NCI-H524 treated with DMSO at 0.1 percent for 48 hours (cell line): ENCODE data around the gene RBM3.

ENCODE experiments used
- DNase-seq: peaks from one replicate; lab custom pipeline; 2025; lab: John Stamatoyannopoulos, UW

The RBM3 gene

DNA sequence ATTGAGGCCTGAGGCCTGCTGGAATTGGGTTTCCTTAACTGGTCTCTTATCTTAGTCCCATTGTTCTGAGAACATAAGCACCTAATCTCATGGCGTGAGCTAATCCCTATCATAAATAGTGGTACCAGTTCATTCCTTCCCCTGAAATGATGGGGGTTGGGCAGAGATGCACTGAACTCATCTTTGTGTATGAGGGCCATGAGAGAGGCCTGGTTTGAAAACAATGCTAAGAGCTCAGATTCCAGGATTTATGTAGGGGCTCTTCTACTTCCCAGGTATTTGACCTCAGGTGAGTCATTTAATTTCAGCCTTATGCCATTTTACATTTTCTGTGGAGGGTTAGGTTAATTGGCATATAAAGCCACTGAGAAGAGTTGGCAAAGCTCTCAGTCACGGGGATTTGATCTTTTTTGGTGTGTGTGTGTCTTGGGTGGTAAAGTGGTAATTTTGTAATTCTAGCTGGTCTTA lies 4.4 kb downstream of the RBM3 start:
- DNase-seq: no peak

DNA sequence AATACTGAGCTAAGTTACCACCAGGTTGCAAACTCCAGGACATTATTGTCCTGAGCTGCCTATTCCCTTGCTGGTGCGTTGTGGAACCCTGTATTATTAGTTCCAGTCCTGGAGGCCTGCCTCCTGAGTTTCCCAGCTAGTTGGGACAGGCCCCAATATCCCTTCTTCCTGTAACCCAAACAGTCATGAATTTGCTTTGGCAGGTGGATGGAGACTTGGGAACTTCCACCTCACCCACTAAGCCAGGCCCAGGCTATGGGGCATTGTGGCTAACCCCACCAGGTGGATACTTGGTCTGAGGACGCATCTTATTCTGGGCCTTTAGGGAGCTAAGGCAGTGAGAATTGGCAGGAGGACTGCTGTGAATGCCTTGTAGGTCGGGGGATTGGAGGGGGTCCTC lies 5.0 kb downstream of the RBM3 start:
- DNase-seq: no peak

DNA sequence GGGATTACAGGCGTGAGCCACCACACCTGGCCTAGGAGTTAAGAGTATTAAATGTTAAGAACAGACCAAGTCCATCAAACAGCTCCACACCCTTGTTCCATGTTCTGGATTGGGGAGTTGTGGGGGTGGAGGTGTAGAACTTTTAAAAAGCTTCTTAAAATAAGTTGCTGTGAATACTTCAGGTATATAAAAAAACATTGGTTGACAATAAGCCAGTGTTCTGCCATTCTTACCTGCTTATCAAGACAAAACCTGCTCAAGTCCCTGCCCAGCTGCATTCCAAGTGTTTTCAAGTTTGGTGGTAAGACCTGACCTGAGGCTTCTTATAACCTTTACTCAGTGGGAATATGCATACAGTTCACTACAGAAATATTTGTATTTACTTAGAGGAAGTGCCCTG lies 6.4 kb downstream of the RBM3 start:
- no peak for DNase-seq

DNA sequence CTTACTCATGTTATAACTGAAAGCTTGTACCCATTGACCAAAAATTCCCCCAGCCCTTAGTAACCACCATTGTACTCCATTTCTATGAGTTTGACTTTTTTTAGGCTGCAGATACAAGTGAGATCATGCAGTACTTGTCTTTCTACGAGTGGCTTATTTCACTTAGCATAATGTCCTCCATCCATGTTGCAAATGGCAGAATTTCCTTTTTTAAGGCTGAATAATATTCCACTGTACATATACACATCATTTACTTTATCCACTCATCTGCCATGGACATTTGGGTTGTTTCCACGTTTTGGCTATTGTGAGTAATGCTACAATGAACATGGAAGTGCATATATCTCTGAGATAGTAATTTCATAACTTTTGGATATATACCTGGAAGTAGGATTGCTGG lies 10.4 kb downstream of the RBM3 start:
- DNase-seq: no peak

DNA sequence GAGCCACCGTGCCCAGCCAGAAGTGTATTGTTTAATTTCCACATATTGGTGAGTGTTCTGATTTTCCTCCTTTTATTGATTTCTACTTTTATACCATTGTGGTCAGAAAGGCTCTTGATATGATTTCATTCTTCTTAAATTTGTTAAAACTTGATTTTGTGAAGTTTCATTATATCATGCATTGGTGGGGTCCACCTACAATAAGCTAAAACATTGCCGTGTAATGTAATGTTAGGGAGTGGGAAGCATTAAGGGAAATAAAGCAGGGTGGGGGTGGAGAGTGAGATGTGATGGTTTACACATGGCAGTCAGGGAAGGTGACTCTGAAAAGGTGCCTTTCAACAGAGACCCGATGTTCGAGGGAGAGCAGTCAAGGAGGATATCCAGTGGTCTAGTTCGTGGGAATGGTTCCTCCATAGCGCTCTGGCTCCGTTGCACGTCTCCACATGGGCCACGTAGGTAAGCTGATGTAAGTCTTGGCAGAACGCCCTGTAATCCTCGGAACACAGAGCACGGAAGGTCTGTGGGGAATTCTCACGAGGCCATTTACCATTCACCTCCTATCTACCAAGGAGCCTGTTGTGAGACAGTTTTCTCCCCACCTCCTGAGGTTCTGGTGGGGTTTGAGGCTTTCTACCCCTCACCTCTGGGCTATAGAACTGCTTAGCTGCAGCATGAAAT lies 15.3 kb downstream of the RBM3 start:
- peak; percentile 33 for DNase-seq

DNA sequence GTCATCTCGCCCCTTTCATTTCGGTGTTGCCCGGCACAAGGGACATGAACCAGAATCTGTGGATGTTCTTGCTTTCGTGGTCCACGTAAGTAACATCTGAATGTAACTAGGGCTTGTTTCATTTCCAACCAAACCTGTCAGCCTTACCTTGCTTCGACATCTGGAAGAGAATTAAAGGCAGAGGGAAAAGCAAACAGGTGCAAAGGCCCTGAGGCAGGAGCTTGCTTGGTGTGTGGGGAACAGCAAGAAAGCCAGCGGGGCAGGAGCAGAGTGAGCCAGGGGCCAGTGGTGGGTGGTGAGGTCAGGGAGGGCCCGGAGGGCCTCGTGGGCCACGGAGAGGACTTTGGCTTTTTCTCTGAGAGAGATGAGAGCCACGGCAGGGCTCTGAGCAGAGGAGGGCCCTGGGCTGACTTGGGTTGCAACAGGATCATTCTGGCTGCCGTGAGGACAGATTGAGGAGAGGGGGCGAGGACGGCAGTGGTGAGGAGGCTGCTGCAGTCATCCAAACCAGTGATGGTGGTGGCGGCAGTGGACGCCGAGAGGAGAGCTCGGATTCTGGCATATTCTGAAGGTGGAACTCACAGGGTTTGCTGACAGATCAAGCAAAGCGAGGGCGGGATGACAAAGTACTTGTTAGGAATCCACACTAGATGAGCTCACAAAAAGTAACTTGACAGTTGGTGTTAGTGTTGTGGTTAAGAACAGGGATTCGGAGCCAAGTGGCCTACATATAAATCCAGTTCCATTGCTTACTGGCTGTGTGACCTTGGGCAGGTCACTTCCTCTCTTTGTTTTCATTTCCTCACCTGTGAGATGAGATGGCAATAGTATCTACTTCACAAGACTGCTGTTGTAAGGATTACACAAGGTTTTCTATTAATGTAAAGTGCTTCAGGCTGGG lies 16.2 kb downstream of the RBM3 start:
- DNase-seq: no peak

DNA sequence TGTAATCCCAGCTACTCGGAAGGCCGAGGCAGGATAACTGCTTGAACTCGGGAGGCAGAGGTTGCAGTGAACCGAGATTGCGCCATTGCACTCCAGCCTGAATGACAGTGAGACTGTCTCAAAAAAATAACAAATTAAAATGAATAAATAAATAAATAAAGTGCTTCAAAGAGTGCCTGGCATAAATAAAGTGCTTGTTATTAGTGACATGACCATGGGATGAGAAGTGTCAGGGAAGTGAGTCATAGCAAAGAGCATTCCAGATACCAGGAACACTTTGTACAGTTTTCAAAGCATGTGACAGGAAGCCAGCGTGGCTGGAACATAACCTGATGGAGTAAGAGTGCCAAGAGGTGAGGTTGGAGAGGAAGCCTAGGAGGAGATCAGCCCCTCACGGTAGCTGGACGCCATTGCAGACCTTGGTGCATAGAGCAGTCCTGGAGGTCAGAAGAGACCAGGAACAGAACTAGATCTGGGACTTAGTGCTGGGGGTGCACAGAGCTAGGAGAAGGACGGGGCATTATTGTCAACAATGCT lies 17.0 kb downstream of the RBM3 start:
- no peak for DNase-seq

DNA sequence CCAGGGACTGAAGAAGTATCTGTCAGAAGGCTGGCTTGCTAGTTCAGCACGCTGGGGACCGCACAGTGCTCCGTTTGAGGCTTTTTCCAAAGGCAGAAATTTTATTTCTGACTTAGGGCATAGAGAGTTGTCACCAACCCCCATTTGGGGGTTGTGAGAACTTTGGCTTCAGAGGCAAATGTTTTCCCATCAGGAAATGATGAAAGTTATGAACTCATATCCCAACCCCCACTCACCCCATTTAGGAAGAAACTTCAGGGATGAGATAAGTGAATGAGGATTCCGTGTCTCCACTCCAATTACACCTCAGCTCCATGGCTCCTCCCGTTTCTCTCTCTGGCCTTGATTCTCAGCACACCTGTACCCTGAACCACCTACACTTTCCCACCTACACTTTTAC lies 18.7 kb downstream of the RBM3 start:
- DNase-seq: no peak

DNA sequence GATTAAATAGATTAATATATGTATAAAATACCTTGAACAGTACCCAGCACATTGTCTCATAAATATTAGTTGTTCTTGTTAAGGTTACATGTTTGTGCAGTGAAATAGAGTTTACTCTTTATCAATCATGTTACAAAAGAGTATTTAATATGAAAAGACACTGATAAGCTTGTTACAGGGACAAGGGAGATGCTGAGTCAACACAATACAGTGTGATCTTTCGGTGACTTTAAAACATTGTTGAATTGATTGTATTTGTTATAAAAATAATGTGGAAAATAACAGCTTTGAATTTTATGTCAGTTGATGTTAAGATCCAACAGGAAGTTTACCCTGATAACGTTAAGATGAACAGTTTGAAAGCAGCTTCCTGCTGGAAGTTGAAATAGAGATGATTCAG lies 21.6 kb downstream of the RBM3 start:
- no peak for DNase-seq

DNA sequence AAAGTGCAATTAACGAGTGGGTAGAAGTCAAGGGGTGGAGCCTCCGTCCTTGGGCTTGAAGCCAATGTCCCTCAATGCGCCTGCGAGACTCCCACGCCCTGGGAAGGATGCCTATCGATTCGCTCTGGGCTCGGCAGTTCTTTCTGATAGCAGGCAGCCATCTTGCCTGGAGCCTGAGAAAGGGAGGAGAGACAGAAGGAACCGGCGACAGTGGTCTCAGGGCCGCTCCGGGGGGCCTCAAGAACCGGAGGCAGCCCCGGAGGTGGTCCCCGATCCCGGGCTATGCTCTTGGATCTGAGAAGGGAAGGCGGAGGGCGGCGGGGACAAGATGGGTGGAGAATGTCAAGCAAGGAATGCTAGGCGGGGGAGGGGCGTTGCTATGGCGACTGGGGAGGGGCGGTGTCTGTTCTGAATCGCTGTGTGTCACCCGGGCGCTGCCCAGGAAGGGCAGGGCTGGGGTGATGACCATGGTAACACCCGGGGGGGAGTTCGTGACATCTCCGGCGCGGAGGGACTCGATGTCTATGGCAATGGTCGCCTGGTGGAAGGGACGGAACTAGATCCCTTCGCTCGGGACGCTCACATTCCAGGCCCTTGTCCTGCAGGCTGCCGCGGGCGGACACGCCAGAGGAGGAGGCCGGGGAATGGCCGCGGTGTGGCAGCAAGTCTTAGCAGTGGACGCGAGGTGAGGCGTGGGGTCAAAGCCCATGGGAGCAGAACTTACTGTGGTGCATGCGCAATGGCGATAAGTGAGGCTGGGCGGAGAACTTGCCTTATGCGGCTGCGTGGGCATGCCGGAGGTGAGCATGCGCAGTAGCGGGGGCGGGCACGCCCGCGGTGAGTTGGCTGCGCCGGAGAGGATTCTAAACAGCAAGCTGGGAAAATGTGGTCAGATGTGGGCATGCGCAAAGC lies 23.3 kb downstream of the RBM3 start, which contains the start of gene WDR13:
WDR13 (plus strand) TSS at position 140 of the 912 bp plus-strand sequence; CDS start at position 645, 505 bp downstream.
- DNase-seq: peak; percentile 76

DNA sequence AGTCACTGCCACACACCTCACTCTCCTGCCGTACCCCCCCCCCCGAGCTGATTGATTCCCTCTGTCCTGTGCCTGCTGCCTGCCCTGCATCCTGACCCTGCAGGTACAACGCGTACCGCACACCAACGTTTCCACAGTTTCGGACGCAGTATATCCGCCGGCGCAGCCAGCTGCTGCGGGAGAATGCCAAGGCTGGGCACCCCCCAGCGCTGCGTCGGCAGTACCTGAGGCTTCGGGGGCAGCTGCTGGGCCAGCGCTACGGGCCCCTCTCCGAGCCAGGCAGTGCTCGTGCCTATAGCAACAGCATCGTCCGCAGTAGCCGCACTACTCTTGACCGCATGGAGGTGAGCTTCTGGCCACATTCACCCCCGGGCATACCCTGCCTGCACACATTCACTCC lies 24.3 kb downstream of the RBM3 start:
- no peak for DNase-seq

DNA sequence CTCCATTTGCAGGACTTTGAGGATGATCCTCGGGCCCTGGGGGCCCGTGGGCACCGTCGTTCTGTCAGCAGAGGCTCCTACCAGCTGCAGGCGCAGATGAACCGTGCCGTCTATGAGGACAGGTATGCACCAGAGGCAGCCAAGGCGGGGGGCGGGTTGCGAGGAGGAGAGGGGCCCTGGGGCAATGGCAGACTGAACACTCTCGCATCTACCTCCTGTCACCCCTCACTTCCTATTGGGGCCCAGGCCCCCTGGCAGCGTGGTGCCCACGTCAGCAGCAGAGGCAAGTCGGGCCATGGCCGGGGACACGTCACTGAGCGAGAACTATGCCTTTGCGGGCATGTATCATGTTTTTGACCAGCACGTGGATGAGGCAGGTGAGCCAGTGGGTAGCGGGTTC lies 25.1 kb downstream of the RBM3 start:
- no peak for DNase-seq

DNA sequence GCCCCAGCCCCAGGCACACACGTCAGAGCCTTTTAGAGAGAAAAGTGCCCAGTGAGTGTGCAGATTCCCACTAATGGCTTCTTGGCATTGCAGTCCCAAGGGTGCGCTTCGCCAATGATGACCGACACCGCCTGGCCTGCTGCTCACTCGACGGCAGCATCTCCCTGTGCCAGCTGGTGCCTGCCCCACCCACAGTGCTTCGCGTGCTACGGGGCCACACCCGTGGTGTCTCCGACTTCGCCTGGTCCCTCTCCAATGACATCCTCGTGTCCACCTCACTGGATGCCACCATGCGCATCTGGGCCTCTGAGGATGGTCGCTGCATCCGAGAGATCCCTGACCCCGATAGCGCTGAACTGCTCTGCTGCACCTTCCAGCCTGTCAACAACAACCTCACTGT lies 25.9 kb downstream of the RBM3 start:
- no peak for DNase-seq

DNA sequence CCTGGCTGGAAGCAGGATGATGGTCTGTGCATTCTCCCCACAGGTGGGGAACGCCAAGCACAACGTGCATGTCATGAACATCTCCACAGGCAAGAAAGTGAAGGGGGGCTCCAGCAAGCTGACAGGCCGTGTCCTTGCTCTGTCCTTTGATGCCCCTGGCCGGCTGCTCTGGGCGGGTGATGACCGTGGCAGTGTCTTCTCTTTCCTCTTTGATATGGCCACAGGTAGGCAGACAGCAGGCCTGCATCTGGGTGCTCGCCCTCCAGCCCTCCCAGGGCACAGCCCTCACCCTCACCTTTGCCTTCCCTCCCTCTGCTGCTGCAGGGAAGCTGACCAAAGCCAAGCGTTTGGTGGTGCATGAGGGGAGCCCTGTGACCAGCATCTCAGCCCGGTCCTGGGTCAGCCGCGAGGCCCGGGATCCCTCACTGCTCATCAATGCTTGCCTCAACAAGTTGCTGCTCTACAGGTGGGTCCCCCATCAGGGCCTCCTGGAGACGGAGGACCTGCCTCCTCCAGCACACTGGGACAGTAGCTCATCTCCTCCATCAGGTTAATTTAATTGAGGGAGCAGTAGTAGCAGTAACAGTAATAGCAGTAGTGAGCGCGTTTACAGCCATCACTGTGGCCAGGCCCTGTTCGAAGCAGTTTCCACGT lies 27.6 kb downstream of the RBM3 start:
- DNase-seq: no peak

DNA sequence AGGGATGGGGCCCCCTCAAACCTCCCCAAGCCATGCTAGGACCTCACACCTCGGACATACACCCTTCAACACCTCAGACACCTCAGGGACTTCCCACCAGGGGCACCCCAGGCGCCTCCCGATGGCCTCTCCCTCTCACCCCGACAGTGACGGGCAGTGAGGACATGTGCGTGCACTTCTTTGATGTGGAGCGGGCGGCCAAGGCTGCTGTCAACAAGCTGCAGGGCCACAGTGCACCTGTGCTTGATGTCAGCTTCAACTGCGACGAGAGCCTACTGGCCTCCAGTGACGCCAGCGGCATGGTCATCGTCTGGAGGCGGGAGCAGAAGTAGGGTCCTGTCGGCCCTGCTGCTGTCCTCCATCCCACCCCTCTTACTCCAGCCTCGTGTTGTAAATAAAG lies 30.4 kb downstream of the RBM3 start:
- no peak for DNase-seq

DNA sequence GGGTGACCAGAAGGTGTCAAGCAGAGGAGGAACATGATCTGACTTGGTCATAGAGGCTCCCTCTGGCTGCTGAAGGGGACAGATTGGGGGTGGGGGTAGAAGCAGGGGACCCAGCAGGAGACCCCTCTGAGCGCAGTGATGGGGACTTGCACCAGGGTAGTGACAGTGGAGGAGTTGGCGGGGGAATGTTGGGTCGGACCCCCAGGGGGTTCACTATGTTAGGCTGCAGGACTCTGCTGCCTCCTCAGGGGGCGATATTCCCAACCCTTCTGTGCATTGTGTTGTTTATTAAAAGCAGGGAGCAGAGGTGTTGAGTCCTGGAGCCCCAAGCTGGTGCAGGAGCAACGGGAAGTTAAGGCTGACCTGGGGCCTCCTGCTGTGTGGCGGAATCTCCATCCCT lies 31.8 kb downstream of the RBM3 start:
- DNase-seq: no peak

DNA sequence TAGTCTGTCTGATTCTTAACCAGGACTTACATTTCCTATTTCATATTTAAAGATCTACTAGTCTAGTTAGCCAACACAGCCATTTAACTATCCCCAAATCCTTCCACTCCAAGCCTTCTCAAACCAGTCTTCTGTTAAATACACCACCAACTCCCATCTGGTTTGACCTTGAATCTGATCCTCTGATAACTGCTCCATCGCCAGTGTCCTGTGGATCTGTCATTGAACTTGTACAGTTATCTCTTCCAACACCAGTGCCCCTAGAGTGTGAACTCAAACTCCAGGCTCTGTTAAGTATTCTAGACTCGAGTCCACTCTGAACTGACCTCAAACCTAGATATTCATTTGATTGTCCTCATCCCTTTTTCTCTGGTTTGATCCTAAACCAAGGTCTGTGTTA lies 37.4 kb downstream of the RBM3 start:
- no peak for DNase-seq

DNA sequence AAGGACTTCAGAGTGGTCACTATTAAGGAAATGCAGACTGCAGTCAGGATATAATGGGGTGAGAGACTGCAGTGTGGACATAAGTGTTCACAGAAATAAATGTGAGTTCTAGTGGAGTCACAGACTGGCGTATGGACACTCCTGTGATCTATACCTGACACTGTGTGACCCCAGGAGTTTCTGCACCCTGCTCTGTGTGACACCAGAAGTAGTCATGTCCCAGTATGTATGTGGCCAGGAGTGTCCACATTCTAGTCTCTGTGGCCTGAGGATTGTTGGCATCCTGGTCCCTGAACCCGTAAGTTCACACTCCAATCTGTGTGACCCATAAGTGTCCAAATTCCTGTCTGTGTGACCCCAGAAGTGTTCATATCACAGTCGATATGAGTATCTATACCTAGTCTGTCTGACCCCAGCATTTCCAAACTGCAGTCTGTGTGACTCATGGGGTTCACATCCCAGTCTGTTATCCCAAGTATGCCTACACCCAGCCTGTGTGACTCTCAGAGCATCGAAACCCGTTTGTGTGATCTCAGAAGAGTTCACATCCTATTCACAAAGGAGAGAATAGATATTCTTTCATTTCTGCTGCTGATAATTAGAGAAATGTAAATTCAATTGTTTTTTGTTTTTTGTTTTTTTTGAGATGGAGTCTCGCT lies 39.3 kb downstream of the RBM3 start:
- DNase-seq: no peak

DNA sequence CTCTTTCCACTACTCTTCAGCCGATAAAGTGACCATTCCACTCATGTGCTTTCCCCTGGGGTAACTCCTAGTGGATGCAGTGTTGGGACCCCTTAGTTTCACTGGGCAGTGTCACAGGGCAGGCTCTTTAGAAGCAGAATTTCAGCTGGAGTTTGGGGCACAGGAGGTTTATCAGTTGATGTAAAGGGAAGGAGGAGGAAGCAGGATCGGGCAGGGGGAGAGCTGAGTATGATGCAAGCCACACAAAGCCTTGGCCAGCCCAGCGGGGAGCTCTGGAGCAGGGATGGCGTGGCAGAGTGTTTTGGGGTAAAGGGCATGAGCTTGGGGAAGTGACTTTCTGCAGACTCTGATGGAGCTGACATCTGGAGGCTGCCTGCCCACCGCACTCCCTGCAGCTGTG lies 42.3 kb downstream of the RBM3 start:
- DNase-seq: no peak

DNA sequence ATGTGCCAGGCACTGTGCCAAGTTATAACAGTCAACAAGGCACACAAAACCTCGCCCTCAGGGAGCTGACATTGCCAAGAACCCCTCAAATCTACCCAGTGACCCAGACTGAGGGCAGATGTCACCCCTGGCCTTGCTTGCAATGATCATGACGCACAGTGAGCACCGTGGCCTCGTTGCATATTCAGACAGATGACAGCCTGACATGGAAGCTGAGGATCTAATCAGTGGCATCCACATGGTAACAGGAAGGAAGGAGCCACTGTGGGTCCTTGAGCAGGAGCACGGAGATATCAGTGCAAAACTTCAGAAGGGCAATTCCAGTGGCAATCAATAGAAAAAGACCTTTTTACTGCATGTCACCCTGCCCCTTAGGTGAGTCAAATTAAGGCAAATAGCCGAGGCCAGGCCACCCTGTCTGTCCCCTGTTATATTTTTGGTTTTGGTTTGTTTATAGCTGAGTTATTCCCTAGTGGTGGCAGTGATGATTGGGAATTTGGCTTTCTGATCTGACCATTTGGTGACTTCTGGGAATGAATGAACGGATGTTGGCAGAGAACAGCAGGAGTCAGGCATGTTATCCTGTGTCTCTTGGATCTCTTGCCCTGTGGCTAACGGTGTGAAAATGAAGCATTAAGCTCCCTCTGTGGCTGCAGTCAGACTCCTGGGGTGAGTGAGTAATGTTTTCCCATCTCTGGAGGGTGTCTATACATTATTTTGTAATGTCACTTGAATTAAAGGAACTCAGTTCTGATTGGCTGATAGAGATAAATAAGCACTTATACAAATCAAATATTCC lies 43.5 kb downstream of the RBM3 start:
- DNase-seq: no peak
